Endometrial microvascular endothelial cells (primary cell): ENCODE measurements around the gene ATP8B3. TPM values are rescaled to one million over a fixed set of nuclear protein-coding genes. Genes with fewer than 3 reads are reported as not detected.

Experiments
- in situ Hi-C: cut with HindIII; loops from 2 replicates; pipeline ENCODE4 v1.10.0; 2017; ENCODE audit warnings: low sequenced_read_pairs, low pct_unique_long_range_greater_than_20kb; ENCODE audit errors: inconsistent ontology term
- total RNA-seq: library from RNA; depleted of rRNA; stranded (reverse); fragments of >200 nt; gene quantifications from one replicate; pipeline ENCODE4 v1.2.3, GENCODE V29; 2015; ENCODE audit errors: inconsistent ontology term

Gene ATP8B3
- total RNA-seq, 1 donor from 2014 or later: 2.0 TPM

GRCh38 chr19:1839658-1840540 lies 27.8 kb upstream of the ATP8B3 start:
- in situ Hi-C loops: no loop called here

GRCh38 chr19:1837625-1838105 lies 25.6 kb upstream of the ATP8B3 start:
- in situ Hi-C loops: no loop called here

- in situ Hi-C loops: no loop called here
These were observed 25.1 kb upstream of the ATP8B3 start for GRCh38 chr19:1837222-1837565.

DNA sequence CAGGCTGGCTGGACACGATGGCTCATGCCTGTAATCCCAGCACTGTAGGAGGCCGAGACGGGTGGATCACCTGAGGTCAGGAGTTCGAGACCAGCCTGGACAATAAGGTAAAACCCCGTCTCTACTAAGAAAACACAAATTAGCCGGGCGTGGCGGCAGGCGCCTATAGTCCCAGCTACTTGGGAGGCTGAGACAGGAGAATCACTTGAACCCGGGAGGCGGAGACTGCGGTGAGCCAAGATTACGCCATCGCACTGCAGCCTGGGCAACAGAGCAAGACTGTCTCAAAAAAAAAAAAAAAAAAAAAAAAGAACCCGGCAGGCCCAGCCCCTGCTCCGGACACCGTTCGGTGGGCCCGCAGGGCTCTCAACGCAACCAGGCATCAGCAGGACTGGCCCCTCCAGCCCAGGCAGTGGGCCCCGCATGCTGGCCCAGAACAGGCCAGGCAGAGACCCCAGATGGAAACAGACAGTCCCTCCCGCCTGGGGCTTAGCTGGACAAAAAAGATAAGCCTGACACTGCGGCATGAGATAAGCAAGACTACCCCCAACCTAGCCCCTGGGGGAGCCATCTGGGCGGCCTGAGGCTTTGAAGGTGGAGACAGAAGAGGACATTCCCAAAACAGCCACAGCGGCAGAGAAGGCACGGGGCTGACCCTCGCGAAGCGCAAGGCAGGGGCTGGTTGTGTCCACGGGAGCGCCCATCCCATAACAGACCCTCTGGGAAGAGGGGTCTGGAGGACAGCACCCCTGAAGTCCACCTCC lies 24.6 kb upstream of the ATP8B3 start:
- in situ Hi-C loops: no loop called here

DNA sequence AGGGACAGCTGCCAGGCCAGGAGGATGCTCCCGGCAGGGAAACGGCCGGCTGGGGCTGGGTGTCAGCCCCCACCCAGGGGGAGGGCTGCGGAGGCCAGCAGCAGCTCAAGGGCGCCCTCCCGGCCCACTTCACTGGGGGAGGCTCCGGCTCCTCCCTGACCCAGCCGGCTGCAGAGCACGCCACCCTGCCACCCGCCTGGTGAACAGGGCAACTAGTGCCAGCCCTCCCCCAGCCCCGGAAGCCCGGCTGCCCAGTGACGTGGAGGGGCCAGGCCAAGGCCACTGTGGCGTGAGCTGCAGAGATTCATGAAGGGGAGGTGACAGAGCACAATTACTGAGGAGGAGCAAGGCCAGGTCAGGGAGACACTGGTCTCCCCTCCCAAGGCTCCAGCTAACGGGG lies 21.5 kb upstream of the ATP8B3 start:
- in situ Hi-C loops: no loop called here

DNA sequence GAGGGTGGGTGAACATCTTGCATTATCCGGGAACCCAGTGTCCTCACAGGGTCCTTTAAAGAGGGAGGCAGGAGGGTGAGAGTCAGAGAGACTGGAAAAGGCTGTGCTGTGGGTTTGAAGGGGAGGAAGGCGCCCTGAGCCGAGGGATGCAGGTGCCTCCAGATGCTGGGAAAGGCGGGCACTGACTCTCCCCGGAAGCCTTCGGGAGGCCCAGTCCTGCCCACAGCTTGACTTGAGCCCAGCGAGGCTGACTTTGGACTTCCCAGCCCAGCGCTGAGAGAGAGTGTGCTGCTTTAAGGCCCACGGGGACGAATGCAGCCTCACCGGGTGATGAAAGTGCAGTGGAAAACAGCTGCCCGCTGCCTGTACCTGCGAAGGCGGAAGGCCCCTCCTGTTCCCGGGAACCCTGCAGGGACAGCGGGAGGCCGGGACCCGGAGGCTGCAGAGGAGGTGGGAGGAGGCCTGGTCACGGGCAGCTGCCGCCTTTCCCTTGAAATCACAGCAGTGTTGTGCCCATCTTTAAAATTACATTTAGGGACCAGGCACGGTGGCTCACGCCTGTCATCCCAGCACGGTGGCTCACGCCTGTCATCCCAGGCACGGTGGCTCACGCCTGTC lies 20.1 kb upstream of the ATP8B3 start:
- in situ Hi-C loops: no loop called here

DNA sequence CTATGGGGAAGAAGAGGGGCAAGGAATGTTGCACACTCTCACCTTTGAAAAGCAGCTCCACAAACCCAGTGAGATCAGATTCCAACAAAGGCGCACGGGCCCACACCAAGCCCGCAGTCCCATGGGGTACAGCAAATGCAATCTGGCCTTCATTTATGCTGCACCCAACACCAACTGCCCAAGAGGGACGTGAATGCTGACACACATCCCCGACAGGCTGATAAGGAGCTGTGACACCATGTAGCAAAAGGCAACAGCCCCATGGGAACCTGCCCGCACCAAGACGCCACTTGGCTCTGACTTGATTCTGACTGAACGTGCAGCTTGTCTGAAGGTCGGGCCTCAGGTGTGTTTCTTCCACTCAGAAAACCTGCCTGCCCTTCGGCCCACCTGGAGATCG lies 18.9 kb upstream of the ATP8B3 start:
- in situ Hi-C loops: no loop called here

DNA sequence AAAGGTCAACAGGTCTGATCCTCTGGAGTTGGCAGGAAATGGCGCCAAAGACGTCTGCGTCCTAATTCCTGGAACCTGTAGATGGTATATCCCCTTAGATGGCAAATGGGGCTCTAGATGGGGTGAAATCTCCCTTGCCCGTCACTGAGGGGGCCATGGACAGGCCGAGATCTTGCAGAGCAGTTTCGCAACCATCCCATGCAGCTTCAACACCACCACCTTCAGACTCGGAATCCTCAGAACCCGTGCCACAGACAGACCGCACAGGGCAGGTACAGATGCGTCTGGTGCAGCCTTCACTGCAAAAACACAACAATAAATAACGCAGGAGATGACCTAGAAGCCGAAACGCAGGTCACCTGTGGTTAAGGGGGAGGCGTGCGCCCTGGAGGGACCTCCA lies 18.5 kb upstream of the ATP8B3 start:
- in situ Hi-C loops: no loop called here

DNA sequence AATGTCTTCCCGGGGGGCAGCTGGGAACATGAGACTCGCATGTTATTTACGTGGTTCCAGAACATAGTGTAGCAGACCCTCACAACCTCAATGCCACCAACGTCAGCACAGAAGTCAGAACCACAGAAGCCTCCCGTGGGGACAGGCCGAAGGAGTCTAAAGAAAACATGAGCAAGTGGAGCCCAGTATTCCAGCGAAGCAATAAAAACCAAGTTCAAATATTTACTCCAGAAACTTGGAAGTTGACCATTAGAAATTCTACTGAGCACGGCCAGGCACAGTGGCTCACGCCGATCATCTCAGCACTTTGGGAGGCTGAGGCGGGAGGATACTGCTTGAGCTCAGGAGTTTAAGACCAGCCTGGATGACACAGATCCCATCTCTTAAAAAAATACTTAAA lies 17.9 kb upstream of the ATP8B3 start:
- in situ Hi-C loops: no loop called here

GRCh38 chr19:1828279-1829238 lies 16.5 kb upstream of the ATP8B3 start:
- in situ Hi-C loops: no loop called here

GRCh38 chr19:1827566-1828278 lies 15.6 kb upstream of the ATP8B3 start:
- in situ Hi-C loops: no loop called here

- in situ Hi-C loops: no loop called here
These were observed 14.8 kb upstream of the ATP8B3 start for GRCh38 chr19:1826557-1827521.

GRCh38 chr19:1825909-1826556 lies 14.0 kb upstream of the ATP8B3 start:
- in situ Hi-C loops: no loop called here

GRCh38 chr19:1824252-1824622 lies 12.2 kb upstream of the ATP8B3 start:
- in situ Hi-C loops: no loop called here

GRCh38 chr19:1823539-1824251 lies 11.6 kb upstream of the ATP8B3 start:
- in situ Hi-C loops: no loop called here

DNA sequence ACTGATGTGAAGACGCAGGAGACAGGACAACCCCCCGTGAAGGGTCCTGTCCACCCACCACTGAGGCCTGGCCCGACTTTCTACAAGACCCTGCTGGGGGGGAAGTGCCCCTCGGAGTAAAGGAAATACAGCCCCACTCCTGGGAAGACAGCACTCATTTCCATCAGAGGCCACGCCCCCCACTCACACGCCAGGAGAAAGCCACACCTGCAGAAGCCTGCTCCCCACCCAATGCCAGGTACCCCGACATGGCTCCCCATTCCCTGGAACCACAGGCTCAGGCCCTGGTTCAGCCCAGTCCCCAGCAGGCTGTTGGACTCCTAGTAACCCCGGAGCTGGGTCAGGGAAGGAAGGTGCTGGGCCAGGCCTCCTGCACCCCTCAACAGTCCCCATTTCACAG lies 10.9 kb upstream of the ATP8B3 start:
- in situ Hi-C loops: no loop called here
